HG03457 (cell line): ENCODE data around the gene MINDY1.

ENCODE experiments used
- ATAC-seq: cut with Tn5 transposase; IDR thresholded peaks from one replicate; pipeline ENCODE4 v1.9.1; 2021; ENCODE audit warnings: moderate number of reproducible peaks; ENCODE audit not compliant: unreplicated experiment

The MINDY1 gene

DNA sequence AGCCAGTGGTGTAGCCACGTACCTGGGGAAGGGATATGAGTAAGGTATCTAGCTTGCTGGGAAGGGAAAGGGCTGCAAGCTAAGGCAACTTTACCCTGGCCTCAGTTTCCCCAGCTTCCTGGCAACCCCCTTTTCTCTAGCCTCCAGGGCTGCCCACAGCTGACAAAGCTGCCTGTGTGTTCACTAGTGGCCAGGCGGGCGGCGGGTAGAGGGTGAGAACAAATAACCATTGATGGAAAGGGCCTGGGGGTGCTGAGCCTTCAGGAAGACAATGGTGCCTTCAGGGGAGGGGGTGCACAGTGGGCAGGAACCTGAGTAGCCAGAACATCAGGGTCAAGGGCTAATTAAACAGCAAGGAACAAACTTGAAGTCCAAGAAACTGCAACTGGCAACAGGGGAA, 38.2 kb downstream of the MINDY1 start:
- ATAC-seq, result no peak

DNA sequence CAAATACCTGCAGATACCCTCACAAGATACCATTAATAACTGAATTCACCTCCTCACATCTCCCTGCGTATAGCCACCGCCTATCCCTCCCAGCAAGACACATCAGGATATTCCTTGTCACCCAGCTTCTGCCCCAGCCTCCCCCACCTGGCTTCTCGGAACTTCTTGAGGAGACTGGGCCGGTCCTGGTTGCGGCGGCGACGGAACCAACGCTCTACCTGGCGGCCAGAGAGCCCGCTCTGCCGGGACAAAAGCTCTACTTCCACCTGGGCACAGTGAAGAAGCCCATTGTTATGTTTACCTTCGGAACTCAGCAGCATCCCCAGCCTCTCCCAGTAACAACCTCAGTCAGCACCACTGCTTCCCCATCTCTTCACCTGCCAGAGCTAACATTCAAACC, 38.8 kb downstream of the MINDY1 start:
- no peak for ATAC-seq

DNA sequence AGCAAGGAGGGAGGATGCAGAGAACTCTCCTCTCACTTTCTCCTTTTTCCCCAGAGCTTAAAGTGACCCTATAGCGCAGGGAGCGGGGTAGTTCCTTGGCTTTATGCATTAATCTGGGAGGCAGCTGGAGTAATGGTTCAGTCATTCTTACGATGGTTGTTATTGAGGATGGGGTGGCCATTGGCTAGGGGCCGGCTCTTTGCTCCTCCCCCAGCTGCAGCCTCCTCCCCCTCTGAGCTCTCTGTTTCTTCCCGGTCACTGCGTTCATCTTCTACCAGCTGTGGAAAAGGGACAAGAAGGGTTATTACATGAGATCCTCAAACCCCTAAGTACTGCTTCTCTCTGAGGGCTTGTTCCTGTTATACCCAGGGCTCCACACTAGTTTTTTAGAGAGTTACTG, 40.7 kb downstream of the MINDY1 start:
- ATAC-seq, result no peak

DNA sequence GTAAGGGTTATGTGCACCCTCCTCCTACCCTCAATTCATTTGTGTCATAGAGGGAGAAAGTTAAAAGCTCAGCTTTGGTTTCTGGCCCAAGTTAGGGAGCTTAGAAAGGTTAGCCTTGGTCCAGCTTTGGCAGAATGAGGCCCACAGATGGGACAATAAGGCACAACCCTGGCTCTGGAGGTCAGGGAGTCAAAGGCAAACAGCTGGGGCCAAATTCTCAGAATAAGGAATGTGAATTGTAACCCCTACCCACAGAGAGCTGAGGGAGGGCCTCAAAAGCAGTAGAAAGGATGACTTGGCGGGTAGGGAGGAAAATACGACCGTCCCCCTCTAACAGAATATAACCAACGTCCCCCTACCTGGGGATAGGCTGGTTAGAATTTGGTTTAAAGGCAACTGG, 41.1 kb downstream of the MINDY1 start:
- ATAC-seq, result no peak

DNA sequence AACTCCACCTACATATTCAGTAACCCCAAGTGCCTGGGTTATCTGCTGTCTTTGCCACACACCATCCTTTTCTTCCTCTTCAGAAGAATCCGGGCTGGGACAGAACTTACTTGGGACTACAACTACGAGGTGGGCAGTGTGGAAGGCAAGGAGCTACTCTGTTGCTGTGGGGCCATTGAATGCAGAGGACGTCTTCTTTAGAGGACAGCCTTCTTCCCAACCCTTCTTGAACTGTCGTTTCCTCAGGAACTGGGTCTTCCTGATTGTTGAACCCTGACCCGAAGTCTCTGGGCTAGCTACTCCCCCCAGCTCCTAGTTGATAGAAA, 42.6 kb downstream of the MINDY1 start:
- no peak for ATAC-seq

DNA sequence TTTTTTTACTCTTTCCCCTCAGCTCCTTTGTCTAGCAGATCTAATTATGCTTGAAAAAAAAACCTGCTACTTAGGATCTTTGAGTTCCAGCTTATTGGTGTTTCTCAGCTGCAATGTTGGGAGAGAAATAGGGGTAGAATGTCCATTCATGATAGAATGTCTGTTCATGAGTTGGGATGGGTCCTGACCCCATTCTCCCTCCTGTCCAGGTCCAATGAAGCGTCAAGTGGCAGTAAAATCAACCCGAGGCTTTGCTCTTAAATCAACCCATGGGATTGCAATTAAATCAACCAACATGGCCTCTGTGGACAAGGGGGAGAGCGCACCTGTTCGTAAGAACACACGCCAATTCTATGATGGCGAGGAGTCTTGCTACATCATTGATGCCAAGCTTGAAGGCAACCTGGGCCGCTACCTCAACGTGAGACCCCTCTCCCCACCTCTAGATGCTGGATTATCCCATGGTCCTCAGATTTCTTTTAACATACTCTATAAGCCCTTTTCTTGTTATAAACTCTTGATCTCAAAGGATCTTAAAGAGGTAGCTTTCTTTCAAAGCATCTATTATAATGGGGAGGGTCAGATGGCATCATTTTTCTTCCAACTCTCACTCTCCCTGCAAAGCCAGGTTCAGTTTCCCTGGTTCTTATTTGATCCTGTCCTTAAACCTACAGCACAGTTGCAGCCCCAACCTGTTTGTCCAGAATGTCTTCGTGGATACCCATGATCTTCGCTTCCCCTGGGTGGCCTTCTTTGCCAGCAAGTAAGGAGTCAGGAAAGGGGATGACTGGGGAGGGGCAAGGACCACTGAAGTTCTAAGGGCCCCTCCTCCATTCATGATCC, 43.2 kb downstream of the MINDY1 start:
- ATAC-seq, result no peak

DNA sequence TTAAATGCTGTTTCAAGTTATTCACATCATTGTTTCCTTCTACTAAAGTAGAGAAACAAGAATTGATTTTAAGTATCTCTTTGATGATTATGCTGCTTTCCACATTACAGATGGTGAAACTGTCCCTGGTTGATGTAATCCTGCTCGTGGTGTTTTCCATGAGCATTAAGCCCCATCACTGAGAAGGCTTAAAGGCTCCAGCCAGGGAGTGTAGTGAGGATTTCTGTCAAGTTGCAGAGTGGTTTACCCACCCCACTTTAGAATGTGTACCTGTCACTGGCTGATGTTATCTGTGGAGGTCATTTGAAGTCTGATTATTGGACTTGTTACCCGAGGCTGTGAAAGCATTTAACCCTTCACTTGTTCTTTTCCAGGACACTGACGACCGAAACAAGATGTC, 44.9 kb downstream of the MINDY1 start:
- ATAC-seq, result no peak

DNA sequence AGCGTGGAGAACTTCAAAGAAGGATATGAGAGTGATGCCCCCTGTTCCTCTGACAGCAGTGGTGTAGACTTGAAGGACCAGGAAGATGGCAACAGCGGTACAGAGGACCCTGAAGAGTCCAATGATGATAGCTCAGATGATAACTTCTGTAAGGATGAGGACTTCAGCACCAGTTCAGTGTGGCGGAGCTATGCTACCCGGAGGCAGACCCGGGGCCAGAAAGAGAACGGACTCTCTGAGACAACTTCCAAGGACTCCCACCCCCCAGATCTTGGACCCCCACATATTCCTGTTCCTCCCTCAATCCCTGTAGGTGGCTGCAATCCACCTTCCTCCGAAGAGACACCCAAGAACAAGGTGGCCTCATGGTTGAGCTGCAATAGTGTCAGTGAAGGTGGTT, 46.1 kb downstream of the MINDY1 start:
- no peak for ATAC-seq

DNA sequence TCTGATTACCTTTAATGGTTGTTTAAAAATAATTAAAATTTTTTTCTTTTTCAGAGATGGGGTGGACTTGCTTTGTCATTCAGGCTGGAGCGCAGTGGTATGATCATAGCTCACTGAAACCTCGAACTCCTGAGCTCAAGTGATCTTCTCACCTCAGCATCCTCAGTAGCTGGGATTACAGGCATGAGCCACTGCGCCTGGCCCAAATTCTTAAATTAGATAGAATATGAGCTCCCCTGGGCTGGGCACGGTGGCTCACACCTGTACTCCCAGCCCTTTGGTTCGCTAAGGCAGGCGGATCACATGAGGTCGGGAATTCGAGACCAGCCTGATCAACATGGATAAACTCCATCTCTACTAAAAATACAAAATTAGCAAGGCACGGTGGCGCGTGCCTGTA, 49.0 kb downstream of the MINDY1 start:
- no peak for ATAC-seq

DNA sequence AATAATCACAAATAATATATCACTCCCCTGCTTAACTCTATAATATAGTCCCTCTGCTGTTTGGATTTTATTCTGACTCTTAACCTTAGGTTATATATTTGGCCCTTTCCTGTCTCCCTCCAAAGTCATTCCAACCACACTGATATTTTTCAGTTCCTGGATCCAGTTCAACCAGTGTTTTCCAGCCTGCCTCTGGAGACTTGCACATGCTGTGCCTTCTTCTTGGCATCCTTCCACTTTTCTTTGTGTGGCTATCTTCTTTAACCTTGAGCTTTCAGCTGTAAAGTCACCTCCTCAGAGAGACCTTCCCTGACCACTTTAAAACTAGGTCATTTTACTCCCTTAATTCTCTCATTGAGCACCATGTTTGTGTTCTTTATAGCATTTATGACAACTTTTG, 51.4 kb downstream of the MINDY1 start:
- ATAC-seq, result no peak

DNA sequence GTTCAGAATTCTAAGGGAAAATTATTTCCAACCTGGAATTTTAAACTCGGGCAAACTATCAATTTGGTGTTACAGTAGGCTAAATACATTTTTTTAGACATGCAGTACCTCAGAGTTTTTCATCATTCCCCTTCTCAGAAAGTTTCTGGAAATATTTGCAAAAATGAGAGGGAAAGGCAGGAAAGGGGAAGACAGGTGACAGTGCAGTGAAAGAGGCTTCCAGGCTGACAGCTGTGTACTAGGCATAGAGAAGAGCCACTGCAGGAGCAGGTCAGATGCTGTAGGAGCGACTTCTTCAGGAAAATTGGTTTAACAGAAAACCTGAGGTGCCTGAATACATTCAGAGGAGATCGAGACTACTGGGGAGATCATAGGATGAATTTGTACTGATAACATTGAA, 52.0 kb downstream of the MINDY1 start:
- ATAC-seq, result no peak
